WTC11 (cell line): ENCODE results near the gene MBNL1. TPM values are rescaled to one million over a fixed set of nuclear protein-coding genes. Genes with fewer than 3 reads are reported as not detected.

Source experiments
- ATAC-seq: fragments of 200-7000 bp; cut with Tn5 transposase; 2 replicates; pipeline ENCODE4 v1.10.0; 2021; ENCODE audit warnings: mild to moderate bottlenecking, moderate library complexity
- CTCF ChIA-PET: fragments of 300-600 bp; sonication (Branson Sonifier 250); formaldehyde crosslinking; loops from one replicate; lab custom pipeline; 2021; ENCODE audit warnings: antibody characterized with exemption; lab: Charles Lee
- POLR2A ChIA-PET: fragments of 350-600 bp; sonication (Branson Sonifier 250); formaldehyde crosslinking; loops from one replicate; lab custom pipeline; 2021; ENCODE audit warnings: antibody characterized with exemption; lab: Charles Lee
- DNase-seq: peaks from one replicate; pipeline ENCODE4 v3.0.0; 2021; ENCODE audit warnings: low spot score
- H3K27ac Mint-ChIP-seq: 2 replicates; pipeline ENCODE4 v1.8.0; 2021; ENCODE audit warnings: mixed read lengths
- H3K27me3 Mint-ChIP-seq: 2 replicates; pipeline ENCODE4 v1.8.0; 2021; ENCODE audit warnings: low read depth, mild to moderate bottlenecking, moderate library complexity, mixed read lengths
- H3K36me3 Mint-ChIP-seq: 2 replicates; pipeline ENCODE4 v1.8.0; 2021; ENCODE audit warnings: mixed read lengths
- H3K4me1 Mint-ChIP-seq: 2 replicates; pipeline ENCODE4 v1.8.0; 2022; ENCODE audit warnings: mixed read lengths
- H3K4me3 Mint-ChIP-seq: 2 replicates; pipeline ENCODE4 v1.8.0; 2021; ENCODE audit warnings: mild to moderate bottlenecking, moderate library complexity, mixed read lengths
- H3K9me3 Mint-ChIP-seq: 2 replicates; pipeline ENCODE4 v1.8.0; 2021; ENCODE audit warnings: mixed read lengths
- CREM ChIP-seq: sonication (generic); formaldehyde crosslinking; IDR thresholded peaks from 2 replicates; pipeline ENCODE4 v1.8.1; 2022; ENCODE audit warnings: mild to moderate bottlenecking, missing genetic modification reagents, moderate library complexity
- E2F1 ChIP-seq: sonication (generic); formaldehyde crosslinking; IDR thresholded peaks from 2 replicates; pipeline ENCODE4 v1.8.0; 2022; ENCODE audit warnings: mild to moderate bottlenecking, missing genetic modification reagents
- ERG ChIP-seq: fragments of 250-450 bp; sonication (Bioruptor Pico); IDR thresholded peaks from 2 replicates; pipeline ENCODE4 v1.8.0; 2021; ENCODE audit warnings: mild to moderate bottlenecking
- ESRRA ChIP-seq: sonication (generic); formaldehyde crosslinking; IDR thresholded peaks from 2 replicates; pipeline ENCODE4 v1.8.1; 2022; ENCODE audit warnings: mild to moderate bottlenecking, missing genetic modification reagents, borderline replicate concordance
- FOXJ3 ChIP-seq: sonication (generic); formaldehyde crosslinking; IDR thresholded peaks from 2 replicates; pipeline ENCODE4 v1.9.0; 2021; ENCODE audit warnings: missing genetic modification reagents, mild to moderate bottlenecking, borderline replicate concordance
- JAZF1 ChIP-seq: fragments of 250-450 bp; sonication (Bioruptor Pico); IDR thresholded peaks from 2 replicates; pipeline ENCODE4 v1.9.0; 2021; ENCODE audit warnings: moderate library complexity, mild to moderate bottlenecking, inconsistent platforms
- MAX ChIP-seq: sonication (generic); formaldehyde crosslinking; IDR thresholded peaks from 2 replicates; pipeline ENCODE4 v1.8.0; 2022; ENCODE audit warnings: mild to moderate bottlenecking, missing genetic modification reagents
- MYBL2 ChIP-seq: sonication (generic); formaldehyde crosslinking; IDR thresholded peaks from 2 replicates; pipeline ENCODE4 v1.8.1; 2023; ENCODE audit warnings: mild to moderate bottlenecking, moderate library complexity, missing genetic modification reagents
- NFATC4 ChIP-seq: fragments of 250-450 bp; sonication (Bioruptor Pico); IDR thresholded peaks from 2 replicates; pipeline ENCODE4 v1.9.0; 2021; ENCODE audit warnings: mild to moderate bottlenecking
- NFYB ChIP-seq: sonication (generic); formaldehyde crosslinking; conservative IDR thresholded peaks from 2 replicates; pipeline ENCODE4 v1.8.0; 2022; ENCODE audit warnings: low read depth, missing genetic modification reagents
- PRDM15 ChIP-seq: sonication (generic); formaldehyde crosslinking; IDR thresholded peaks from 2 replicates; pipeline ENCODE4 v1.8.0; 2022; ENCODE audit warnings: missing genetic modification reagents
- PRRX2 ChIP-seq: fragments of 250-450 bp; sonication (Bioruptor Pico); IDR thresholded peaks from 2 replicates; pipeline ENCODE4 v1.8.0; 2021; ENCODE audit warnings: mild to moderate bottlenecking
- SOX15 ChIP-seq: fragments of 250-450 bp; sonication (Bioruptor Pico); IDR thresholded peaks from 2 replicates; pipeline ENCODE4 v1.9.0; 2021; ENCODE audit warnings: mild to moderate bottlenecking
- STAT6 ChIP-seq: sonication (generic); formaldehyde crosslinking; conservative IDR thresholded peaks from 2 replicates; pipeline ENCODE4 v1.8.1; 2023; ENCODE audit warnings: mild to moderate bottlenecking, low read depth, missing genetic modification reagents, moderate library complexity
- USF2 ChIP-seq: sonication (generic); formaldehyde crosslinking; IDR thresholded peaks from 2 replicates; pipeline ENCODE4 v1.8.1; 2023; ENCODE audit warnings: mild to moderate bottlenecking, missing genetic modification reagents, moderate library complexity
- ZBTB21 ChIP-seq: sonication (generic); formaldehyde crosslinking; IDR thresholded peaks from 2 replicates; pipeline ENCODE4 v1.8.1; 2023; ENCODE audit warnings: mild to moderate bottlenecking, missing genetic modification reagents, borderline replicate concordance
- ZMAT4 ChIP-seq: fragments of 250-450 bp; sonication (Bioruptor Pico); IDR thresholded peaks from 2 replicates; pipeline ENCODE4 v1.9.0; 2021; ENCODE audit warnings: mild to moderate bottlenecking
- ZNF219 ChIP-seq: sonication (generic); formaldehyde crosslinking; IDR thresholded peaks from 2 replicates; pipeline ENCODE4 v1.8.0; 2023; ENCODE audit warnings: missing genetic modification reagents, mild to moderate bottlenecking, borderline replicate concordance
- ZNF671 ChIP-seq: fragments of 250-450 bp; sonication (Bioruptor Pico); IDR thresholded peaks from 2 replicates; pipeline ENCODE4 v1.8.0; 2021; ENCODE audit warnings: mild to moderate bottlenecking
- total RNA-seq: library from RNA; stranded (reverse); gene quantifications from 3 replicates; pipeline ENCODE4 v1.2.3, GENCODE V29; 2021

The MBNL1 gene
- total RNA-seq, 1 experiment from 2014 or later: 20.4 TPM

- no peak for TF ChIP-seq SOX15 (CRISPR knock-in tag)
- no peak for TF ChIP-seq ESRRA (CRISPR knock-in tag)
- no peak for TF ChIP-seq USF2 (CRISPR knock-in tag)
- no peak for TF ChIP-seq NFATC4 (CRISPR knock-in tag)
- no peak for TF ChIP-seq NFYB (CRISPR knock-in tag)
- TF ChIP-seq, all 79 proteins: peak for 0
- no peaks in the 10 kb centered on the region for H3K27me3 Mint-ChIP-seq
- CTCF ChIA-PET: no interaction called here
- POLR2A ChIA-PET: no interaction called here
- no peak overlapping the region for H3K4me3 Mint-ChIP-seq
- H3K27ac Mint-ChIP-seq: no peak overlapping the region
- DNase-seq: no peak
- H3K36me3 Mint-ChIP-seq: peaks cover 6% of the 10 kb centered on the region
- H3K4me1 Mint-ChIP-seq: peaks cover 19% of the 10 kb centered on the region
- peaks cover 5% of the 10 kb centered on the region for H3K9me3 Mint-ChIP-seq
- ATAC-seq: no peak
Measured at GRCh38 chr3:152377184-152377570, 108.4 kb downstream of the MBNL1 start.

GRCh38 chr3:152379415-152380042 is 110.8 kb downstream of the MBNL1 start:
- H3K36me3 Mint-ChIP-seq: no peaks in the 10 kb centered on the region
- no peaks in the 10 kb centered on the region for H3K9me3 Mint-ChIP-seq
- no peak overlapping the region for H3K27ac Mint-ChIP-seq
- ChIA-PET CTCF (no interaction called here), POLR2A (no interaction called here)
- no peak for ATAC-seq
- no peak overlapping the region for H3K4me3 Mint-ChIP-seq
- H3K27me3 Mint-ChIP-seq: no peaks in the 10 kb centered on the region
- peaks cover 39% of the 10 kb centered on the region for H3K4me1 Mint-ChIP-seq
- TF ChIP-seq USF2 (CRISPR knock-in tag) (no peak), NFYB (CRISPR knock-in tag) (no peak), ERG (CRISPR knock-in tag) (no peak), ESRRA (CRISPR knock-in tag) (no peak), MYBL2 (CRISPR knock-in tag) (no peak), FOXJ3 (no peak), CREM (CRISPR knock-in tag) (no peak), STAT6 (CRISPR knock-in tag) (no peak), JAZF1 (CRISPR knock-in tag) (no peak), E2F1 (CRISPR knock-in tag) (no peak)
- no peak for DNase-seq

GRCh38 chr3:152380043-152380442 is 111.3 kb downstream of the MBNL1 start:
- Mint-ChIP-seq H3K9me3 (no peaks in the 10 kb centered on the region), H3K27ac (no peak overlapping the region), H3K4me3 (no peak overlapping the region), H3K27me3 (no peaks in the 10 kb centered on the region), H3K36me3 (no peaks in the 10 kb centered on the region), H3K4me1 (peaks cover 41% of the 10 kb centered on the region)
- POLR2A ChIA-PET: no interaction called here
- DNase-seq (no peak), ATAC-seq (no peak)
- CTCF ChIA-PET: no interaction called here
- TF ChIP-seq PRRX2 (CRISPR knock-in tag): no peak
- no peak for TF ChIP-seq ERG (CRISPR knock-in tag)
- TF ChIP-seq ZBTB21 (CRISPR knock-in tag): no peak
- no peak for TF ChIP-seq ZNF219 (CRISPR knock-in tag)
- no peak for TF ChIP-seq PRDM15
- no peak for TF ChIP-seq MAX (CRISPR knock-in tag)
- no peak for TF ChIP-seq ZMAT4 (CRISPR knock-in tag)
- no peak for TF ChIP-seq ZNF671 (CRISPR knock-in tag)
